NB4 (cell line): Measurements from ENCODE around the gene CDH12.

Experiments used
- CTCF ChIP-seq: IDR thresholded peaks from one replicate; pipeline ENCODE4 v1.5.1; 2012; ENCODE audit warnings: low read depth, low read length
- MAX ChIP-seq: IDR thresholded peaks from 2 replicates; pipeline ENCODE4 v1.6.1; 2011; ENCODE audit warnings: low read depth, low read length
- MYC ChIP-seq: IDR thresholded peaks from 2 replicates; pipeline ENCODE4 v1.6.1; 2011; ENCODE audit warnings: low read depth, low read length
- POLR2A ChIP-seq: IDR thresholded peaks from 2 replicates; pipeline ENCODE4 v1.6.1; 2011; ENCODE audit warnings: mild to moderate bottlenecking; ENCODE audit not compliant: insufficient read length; ENCODE audit errors: extremely low read depth

- TF ChIP-seq CTCF: no peak
- TF ChIP-seq POLR2A: no peak
- no peak for TF ChIP-seq MAX
- TF ChIP-seq MYC: no peak
These were observed 441.4 kb downstream of the CDH12 start for GRCh38 chr5:22411554-22412349.
